Duodenal mucosa (tissue), 2 donors: ENCODE data around the gene MTA1.

ENCODE experiments used
- H3K27ac ChIP-seq: one replicate; pipeline ENCODE4 v1.7.0; 2013; ENCODE audit warnings: low read depth, low read length
- H3K27me3 ChIP-seq, 2 donors: one replicate each; pipeline ENCODE4 v1.7.0; 2013; ENCODE audit warnings: low read length in 2 of 2, control low read depth in 1 of 2; ENCODE audit not compliant: insufficient read depth in 2 of 2, control insufficient read depth in 1 of 2
- H3K36me3 ChIP-seq, 2 donors: one replicate each; pipeline ENCODE4 v1.7.0; 2013; ENCODE audit warnings: low read length in 2 of 2, control low read depth in 1 of 2; ENCODE audit not compliant: insufficient read depth in 2 of 2, control insufficient read depth in 1 of 2
- H3K4me1 ChIP-seq, 2 donors: one replicate each; pipeline ENCODE4 v1.7.0; 2013; ENCODE audit warnings: low read length in 2 of 2, control low read depth in 1 of 2; ENCODE audit not compliant: insufficient read depth in 2 of 2, control insufficient read depth in 1 of 2
- H3K4me3 ChIP-seq, 2 donors: one replicate each; pipeline ENCODE4 v1.7.0; 2013; ENCODE audit warnings: low read length in 2 of 2, low read depth in 1 of 2
- H3K9ac ChIP-seq, 2 donors: one replicate each; pipeline ENCODE4 v1.7.0; 2013; ENCODE audit warnings: low read length in 2 of 2, low read depth in 1 of 2
- H3K9me3 ChIP-seq, 2 donors: one replicate each; pipeline ENCODE4 v1.7.0; 2013; ENCODE audit warnings: low read length in 2 of 2, control low read depth in 1 of 2; ENCODE audit not compliant: control insufficient read depth in 1 of 2

The MTA1 gene

DNA sequence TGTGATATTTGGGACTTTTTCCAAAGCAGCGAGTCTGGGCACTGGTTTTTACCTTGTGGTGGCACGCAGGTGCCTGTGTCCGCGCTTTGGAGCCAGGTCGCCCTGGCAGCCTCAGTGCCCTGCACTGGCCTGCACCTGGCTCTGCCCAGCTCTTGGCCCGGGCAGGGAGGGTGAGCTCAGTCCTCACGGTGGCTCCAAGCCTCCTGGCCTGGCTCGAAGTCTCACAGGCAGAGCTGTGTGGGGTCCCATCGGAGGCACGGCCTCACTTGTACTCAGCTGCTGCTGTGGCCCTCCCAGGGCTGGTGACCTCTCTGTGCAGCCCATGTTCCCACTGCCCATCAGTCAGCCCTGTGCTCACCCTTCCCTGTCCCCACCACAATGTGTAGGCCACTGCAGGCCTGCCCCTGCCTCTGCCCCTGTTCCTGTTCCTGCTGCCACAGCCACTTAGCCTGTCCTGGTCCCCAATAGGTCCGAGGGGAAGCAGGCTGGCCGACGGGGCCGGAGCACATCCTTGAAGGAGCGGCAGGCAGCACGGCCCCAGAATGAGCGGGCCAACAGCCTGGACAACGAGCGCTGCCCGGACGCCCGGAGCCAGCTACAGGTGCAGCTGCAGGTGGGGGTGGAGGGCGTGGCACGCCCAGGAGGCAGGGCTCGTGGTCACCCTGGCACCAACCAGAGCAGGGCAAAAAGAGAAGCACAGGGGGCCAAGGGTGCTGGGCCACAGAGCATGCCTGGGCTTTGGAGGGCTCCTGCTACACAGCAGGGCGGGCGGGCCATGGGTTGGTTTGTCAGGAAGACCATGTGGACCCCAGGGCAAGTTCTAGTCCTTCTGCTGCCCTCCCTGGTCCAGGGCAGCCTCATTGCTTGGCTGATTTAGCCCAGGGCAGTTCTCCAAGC is 37.9 kb upstream of the MTA1 start:
- Histone ChIP-seq H3K4me1 (no peaks in the 10 kb centered on the region), H3K27me3 (no peaks in the 10 kb centered on the region), H3K36me3 (peaks cover 0 to 23% of the 10 kb centered on the region in 2 donors), H3K9me3 (no peaks in the 10 kb centered on the region), H3K4me3 (no peak overlapping the region), H3K27ac (no peak overlapping the region), H3K9ac (no peak overlapping the region)

DNA sequence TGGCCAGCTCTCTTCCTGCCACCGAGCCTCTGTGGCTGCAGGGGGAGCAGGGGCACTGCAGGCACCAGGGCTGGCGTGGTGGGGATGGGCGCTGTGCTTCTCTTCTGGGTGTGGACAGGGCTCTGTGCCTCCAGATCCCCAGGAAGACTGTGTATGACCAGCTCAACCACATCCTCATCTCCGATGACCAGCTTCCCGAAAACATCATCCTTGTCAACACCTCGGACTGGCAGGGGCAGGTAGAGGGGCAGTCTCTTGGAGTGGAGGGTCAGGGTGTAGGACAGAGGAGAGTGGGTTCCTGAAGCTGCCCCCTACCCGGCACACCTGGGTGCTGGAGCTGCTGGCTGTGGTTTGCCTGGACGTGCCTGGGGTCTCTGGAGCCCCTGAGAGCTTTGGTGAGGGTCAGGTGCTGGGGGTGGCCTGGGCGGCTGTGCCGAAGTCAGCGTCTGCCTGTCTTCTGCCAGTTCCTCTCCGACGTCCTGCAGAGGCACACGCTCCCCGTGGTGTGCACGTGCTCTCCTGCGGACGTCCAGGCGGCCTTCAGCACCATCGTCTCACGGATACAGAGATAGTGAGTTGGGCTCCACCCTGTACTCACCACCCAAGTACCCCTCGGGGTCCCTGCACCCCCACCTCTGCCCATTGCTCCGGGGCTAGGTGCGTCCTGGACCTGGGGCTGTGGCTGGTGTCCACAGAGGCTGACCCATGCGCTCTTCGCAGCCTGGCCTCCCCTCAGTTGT is 37.1 kb upstream of the MTA1 start:
- Histone ChIP-seq H3K4me1 (no peaks in the 10 kb centered on the region), H3K36me3 (peaks cover 0 to 28% of the 10 kb centered on the region in 2 donors), H3K27ac (no peak overlapping the region), H3K27me3 (no peaks in the 10 kb centered on the region), H3K9me3 (no peaks in the 10 kb centered on the region), H3K4me3 (no peak overlapping the region), H3K9ac (no peak overlapping the region)

DNA sequence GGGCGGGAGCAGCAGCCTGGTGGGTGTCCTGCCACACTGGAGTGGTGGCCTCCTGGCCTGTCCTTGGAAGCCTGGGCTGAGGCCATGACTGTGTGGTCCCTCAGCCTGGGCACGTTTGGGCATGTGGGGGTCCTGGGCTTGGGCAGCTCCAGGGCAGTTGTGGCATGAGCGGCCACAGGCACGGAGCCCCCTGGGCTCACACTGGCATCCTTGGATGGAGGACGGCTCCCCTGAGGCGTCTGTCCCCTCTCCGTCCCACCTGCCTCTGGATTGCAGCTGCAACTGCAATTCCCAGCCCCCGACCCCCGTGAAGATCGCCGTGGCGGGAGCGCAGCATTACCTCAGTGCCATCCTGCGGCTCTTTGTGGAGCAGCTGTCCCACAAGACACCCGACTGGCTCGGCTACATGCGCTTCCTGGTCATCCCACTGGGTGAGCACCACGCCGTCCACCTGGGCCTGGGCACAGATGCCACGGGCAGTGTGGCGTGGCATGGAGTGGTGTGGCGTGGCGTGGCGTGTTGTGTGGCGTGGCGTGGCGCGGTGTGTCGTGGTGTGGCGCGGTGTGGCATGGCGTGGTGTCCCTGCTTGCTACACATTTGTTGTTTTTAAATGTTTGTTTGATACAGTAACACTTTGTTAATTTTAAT is 36.4 kb upstream of the MTA1 start:
- H3K27me3 ChIP-seq, result no peaks in the 10 kb centered on the region
- no peak overlapping the region for H3K9ac ChIP-seq
- peaks cover 0 to 32% of the 10 kb centered on the region in 2 donors for H3K36me3 ChIP-seq
- no peaks in the 10 kb centered on the region for H3K4me1 ChIP-seq
- H3K9me3 ChIP-seq, result no peaks in the 10 kb centered on the region
- H3K27ac ChIP-seq, result no peak overlapping the region
- H3K4me3 ChIP-seq, result no peak overlapping the region

DNA sequence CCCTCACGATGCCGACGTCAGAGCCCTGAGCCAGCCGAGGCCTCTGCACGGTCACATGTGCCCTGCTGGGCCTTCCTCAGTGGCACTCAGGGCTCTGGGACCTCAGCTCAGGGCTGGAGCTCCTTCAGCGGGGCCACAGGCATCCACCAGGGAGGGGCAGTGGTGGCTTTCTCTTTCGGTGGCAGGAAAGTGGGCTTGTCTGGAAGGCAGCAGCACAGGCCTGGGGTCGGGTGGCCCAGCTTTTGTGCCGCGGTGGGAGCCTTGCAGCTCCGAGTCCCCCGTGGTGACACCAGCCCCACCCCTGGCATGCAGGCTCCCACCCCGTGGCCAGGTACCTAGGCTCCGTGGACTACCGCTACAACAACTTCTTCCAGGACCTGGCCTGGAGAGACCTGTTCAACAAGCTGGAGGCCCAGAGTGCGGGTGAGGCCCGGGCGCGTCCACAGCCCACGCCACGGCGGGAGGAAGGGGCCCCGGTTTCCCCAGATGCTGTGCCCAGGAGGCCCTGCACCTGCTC is 35.5 kb upstream of the MTA1 start:
- Histone ChIP-seq H3K4me1 (no peaks in the 10 kb centered on the region), H3K36me3 (peaks cover 0 to 32% of the 10 kb centered on the region in 2 donors), H3K27ac (no peak overlapping the region), H3K9me3 (no peaks in the 10 kb centered on the region), H3K27me3 (no peaks in the 10 kb centered on the region), H3K4me3 (no peak overlapping the region), H3K9ac (no peak overlapping the region)

DNA sequence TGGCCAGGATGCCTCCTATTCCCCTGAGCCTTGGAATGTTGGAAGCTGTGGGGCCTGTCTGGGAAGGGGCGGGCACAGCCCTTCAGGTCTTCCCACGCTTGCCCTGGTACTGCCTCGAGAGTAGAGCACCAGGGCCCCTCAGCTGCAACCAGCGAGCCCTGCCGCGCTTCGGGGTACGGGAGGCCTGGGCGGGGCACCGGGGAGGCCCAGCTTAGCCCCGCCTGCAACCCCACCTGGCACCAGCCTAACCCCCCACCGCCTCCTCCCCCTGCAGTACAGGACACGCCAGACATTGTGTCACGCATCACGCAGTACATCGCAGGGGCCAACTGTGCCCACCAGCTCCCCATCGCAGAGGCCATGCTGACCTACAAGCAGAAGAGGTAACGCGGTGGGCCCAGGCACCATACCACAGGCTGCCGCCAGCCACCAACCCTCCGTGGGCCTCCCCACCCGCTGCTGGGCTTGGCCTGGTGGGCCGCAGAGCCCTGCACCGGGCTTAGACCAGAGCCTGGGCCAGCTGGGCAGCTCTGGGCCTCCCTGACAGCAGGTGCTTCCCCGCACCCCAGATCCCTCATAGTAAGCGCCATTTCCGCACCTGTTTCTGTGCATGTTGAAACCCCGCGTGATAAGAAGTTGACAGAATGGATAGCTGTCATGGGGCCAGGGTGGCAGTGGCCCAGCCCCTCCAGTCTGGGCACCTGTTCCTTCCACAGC is 34.9 kb upstream of the MTA1 start:
- H3K9ac ChIP-seq, result no peak overlapping the region
- no peak overlapping the region for H3K4me3 ChIP-seq
- H3K27me3 ChIP-seq, result no peaks in the 10 kb centered on the region
- no peak overlapping the region for H3K27ac ChIP-seq
- no peaks in the 10 kb centered on the region for H3K9me3 ChIP-seq
- peaks cover 0 to 32% of the 10 kb centered on the region in 2 donors for H3K36me3 ChIP-seq
- H3K4me1 ChIP-seq, result no peaks in the 10 kb centered on the region

DNA sequence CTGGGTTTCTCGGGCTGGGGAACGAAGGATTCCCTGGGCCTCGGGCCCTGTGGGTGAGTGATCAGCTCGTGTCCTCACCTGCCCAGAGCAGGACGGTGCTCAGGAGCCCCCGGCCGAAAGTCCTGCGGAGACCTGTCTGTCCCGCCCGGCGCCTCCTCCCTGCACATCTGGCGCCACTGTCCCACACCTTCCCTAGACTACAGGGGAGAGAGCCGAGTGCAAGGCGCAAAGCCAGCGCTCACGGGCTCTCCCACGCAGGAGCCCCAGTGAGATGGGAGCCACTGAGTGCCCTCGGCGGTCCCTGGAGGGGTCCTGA is 34.3 kb upstream of the MTA1 start:
- Histone ChIP-seq H3K4me3 (no peak overlapping the region), H3K4me1 (no peaks in the 10 kb centered on the region), H3K9me3 (no peaks in the 10 kb centered on the region), H3K9ac (no peak overlapping the region), H3K36me3 (peaks cover 0 to 32% of the 10 kb centered on the region in 2 donors), H3K27ac (no peak overlapping the region), H3K27me3 (no peaks in the 10 kb centered on the region)

DNA sequence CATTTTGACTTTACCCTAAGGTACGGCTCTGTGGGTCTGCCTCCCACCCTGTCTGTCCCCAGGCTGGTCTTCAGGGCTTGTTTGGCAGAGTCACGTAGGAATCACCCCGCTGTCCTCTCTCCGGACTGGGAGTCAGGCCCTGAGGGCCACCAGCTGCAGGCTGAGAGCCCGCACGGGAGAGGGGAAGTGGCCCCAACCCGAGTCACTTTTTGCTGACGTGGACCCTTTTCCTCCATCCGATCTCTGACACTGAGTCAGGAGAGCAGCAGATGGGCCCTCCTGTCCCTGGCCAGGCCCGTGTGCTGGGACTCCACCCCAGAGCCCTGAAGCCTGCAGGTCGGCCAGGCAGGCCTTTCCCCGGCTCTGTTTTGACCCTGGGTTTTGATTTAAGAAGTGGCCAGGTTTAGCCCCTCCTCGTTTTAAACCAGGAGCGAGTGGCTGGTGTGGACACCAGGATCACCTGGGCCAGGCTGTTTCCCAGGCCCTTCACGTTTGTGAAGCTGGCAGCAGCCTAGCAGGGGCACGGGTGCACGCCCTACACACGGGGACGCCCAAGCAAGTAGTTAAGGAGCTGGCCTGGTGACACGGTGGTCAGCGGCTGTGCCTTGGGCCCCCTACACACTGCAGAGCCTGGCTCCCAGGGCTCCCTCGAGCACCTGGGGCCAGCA is 33.8 kb upstream of the MTA1 start:
- Histone ChIP-seq H3K27me3 (no peaks in the 10 kb centered on the region), H3K36me3 (peaks cover 0 to 32% of the 10 kb centered on the region in 2 donors), H3K4me3 (no peak overlapping the region), H3K4me1 (no peaks in the 10 kb centered on the region), H3K9ac (no peak overlapping the region), H3K27ac (no peak overlapping the region), H3K9me3 (no peaks in the 10 kb centered on the region)

DNA sequence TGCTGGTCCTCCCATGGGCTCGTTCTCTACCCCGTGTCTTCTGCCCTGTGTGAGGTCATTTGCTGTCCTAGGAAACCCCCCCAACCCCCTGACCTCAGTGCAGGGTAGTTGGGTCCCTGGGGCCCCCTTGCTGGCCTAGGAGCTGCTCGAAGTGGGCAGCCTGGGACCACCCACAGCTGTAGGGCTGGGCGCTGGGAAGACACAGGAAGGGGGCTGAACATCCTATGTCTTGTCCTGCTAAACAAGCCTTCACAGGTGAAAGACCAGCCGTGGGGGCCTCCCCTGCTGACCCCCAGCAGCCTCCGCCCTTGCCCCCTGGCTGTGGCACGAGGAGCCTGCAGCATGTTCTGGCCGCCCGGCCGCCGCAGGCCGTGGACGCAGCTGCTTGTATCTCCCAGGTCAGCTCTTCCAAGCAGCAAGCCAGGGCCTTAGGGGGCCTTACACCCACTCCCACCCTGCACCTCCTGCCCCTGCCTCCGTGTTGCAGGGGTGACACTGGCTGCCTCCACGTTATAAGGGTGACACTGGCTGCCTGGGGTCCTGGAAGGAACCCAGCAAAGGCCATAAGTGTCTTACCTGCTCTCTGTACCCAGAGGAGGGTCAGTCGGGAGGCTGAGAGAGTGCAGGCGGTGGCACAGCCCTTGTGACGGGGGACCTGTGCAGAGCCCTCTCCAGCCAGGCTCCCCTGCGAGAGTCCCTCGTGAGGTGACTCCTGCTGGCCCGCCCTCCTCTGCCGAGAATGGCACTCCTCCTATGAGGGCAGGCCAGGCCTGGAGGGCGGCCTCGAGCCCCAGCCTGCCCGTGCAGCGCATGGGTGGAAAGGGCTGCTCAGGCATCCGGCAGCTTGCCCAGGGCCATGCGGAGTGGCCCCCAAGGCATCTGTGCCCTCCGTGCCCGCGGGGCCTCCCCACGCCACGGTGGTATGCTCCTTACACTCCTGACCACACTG is 32.8 kb upstream of the MTA1 start:
- Histone ChIP-seq H3K9me3 (no peaks in the 10 kb centered on the region), H3K4me1 (no peaks in the 10 kb centered on the region), H3K4me3 (no peak overlapping the region), H3K9ac (no peak overlapping the region), H3K27ac (no peak overlapping the region), H3K36me3 (peaks cover 0 to 28% of the 10 kb centered on the region in 2 donors), H3K27me3 (no peaks in the 10 kb centered on the region)

DNA sequence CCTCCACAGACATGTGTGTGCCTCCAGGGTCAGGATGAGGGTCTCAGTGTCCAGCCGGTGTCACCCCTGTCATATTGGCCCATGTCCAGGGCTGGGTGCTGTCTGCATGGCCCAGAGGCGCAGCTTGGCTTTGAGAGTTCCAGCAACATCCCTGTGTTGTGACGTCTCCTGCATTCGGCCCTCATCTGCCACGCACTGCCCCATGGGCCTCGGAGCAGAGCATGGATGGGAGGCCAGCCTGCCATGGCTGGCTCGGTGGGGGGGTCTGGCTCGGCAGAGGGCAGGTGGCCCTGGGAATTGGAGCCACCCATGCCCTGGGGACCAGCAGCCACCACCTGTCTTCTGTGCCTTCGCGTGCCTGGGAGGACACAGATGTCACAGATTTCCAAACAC is 32.1 kb upstream of the MTA1 start:
- peaks cover 0 to 24% of the 10 kb centered on the region in 2 donors for H3K36me3 ChIP-seq
- H3K9me3 ChIP-seq, result no peaks in the 10 kb centered on the region
- no peaks in the 10 kb centered on the region for H3K27me3 ChIP-seq
- H3K4me1 ChIP-seq, result no peaks in the 10 kb centered on the region
- H3K27ac ChIP-seq, result no peak overlapping the region
- H3K9ac ChIP-seq, result no peak overlapping the region
- no peak overlapping the region for H3K4me3 ChIP-seq
